Adrenal gland (tissue), 5 donors: ENCODE measurements around the gene CFAP74.
A peak's percentile ranks its signal among the peaks of the same experiment; 100 is the strongest.

Experiments
- POLR2A ChIP-seq, 2 donors: fragments of 450-650 bp; IDR thresholded peaks; one replicate each; pipeline ENCODE4 v1.6.1; 2017; ENCODE audit warnings: antibody characterized with exemption in 2 of 2, mild to moderate bottlenecking in 2 of 2, moderate library complexity in 1 of 2
- TF ChIP-seq, protein P1 (sequence below), 6 experiments: fragments of 450-650 bp in 4 of 6; fragments of 200-600 bp in 2 of 6; sonication (generic) in 1 of 6; IDR thresholded peaks; 1 replicate in 5 of 6; 2 replicates in 1 of 6; pipeline versions ENCODE4 v1.5.1 to v1.8.0; 2016 to 2021; ENCODE audit warnings: antibody characterized with exemption in 6 of 6, mild to moderate bottlenecking in 2 of 6, moderate library complexity in 1 of 6
- donor health status: DM: no; HTN: no; CAD: no.

DNA sequence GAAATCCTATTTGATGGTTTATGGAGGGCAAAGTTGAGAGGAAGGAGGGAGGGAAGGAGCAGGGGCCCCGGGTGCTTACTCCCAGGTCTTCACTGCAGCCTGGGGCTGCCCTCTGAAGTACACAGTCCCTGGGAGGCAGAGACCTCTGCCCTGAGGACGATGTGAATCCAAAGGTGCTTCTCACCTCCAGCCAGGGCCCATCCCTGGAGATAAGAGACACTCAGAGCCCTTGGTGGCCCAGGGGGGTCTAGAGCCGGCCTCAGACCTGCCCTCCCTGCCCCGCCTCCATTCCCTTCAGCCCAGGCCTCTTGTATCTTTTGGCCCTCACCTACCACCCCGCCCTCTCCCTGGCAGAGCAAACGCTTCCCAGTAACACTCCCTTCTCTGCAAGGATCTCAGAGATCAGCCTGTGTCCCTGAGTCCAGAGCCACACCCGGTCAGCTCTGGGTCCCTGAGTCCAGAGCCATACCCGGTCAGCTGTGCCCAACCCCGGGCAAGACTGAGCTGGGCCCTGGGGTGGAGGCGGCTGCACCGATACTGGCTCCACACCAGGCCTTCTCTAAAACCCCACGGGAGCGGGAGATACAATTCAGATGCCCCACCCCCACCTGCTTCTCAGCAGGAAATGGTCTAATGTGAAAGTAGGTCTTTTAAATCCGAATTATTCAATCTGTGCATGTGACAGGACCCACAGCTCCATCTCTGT lies 109.1 kb downstream of the CFAP74 start:
- TF ChIP-seq, protein P1, sequence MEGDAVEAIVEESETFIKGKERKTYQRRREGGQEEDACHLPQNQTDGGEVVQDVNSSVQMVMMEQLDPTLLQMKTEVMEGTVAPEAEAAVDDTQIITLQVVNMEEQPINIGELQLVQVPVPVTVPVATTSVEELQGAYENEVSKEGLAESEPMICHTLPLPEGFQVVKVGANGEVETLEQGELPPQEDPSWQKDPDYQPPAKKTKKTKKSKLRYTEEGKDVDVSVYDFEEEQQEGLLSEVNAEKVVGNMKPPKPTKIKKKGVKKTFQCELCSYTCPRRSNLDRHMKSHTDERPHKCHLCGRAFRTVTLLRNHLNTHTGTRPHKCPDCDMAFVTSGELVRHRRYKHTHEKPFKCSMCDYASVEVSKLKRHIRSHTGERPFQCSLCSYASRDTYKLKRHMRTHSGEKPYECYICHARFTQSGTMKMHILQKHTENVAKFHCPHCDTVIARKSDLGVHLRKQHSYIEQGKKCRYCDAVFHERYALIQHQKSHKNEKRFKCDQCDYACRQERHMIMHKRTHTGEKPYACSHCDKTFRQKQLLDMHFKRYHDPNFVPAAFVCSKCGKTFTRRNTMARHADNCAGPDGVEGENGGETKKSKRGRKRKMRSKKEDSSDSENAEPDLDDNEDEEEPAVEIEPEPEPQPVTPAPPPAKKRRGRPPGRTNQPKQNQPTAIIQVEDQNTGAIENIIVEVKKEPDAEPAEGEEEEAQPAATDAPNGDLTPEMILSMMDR (IDR thresholded peaks at IDR 0.05): no peak
- peak in 1 of 2 donors; percentile 56 for TF ChIP-seq POLR2A (IDR thresholded peaks at IDR 0.05)
